IMR-90 (cell line): ENCODE data around the gene NOM1. TPM values are rescaled to one million over a fixed set of nuclear protein-coding genes. Genes with fewer than 3 reads are reported as not detected.

Experiments
- ATAC-seq: fragments of 200-7000 bp; cut with Tn5 transposase; 2 replicates; pipeline ENCODE4 v1.9.1; 2020; ENCODE audit warnings: low read depth, mild to moderate bottlenecking, moderate library complexity
- BruUV-seq: library from RNA; stranded (reverse); fragments of 400-500 nt; replicated peaks from 2 replicates; lab custom pipeline; 2021; lab: Mats Ljungman, UMichigan
- CTCF ChIA-PET: fragments of 300-600 bp; formaldehyde crosslinking; extraction: SDS; loops from one replicate; lab custom pipeline; 2021; ENCODE audit warnings: antibody characterized with exemption; lab: Yijun Ruan, JAX
- POLR2A ChIA-PET: fragments of 300-600 bp; sonication (Branson Sonifier 250); formaldehyde crosslinking; loops from one replicate; lab custom pipeline; 2022; ENCODE audit warnings: antibody characterized with exemption; ENCODE audit not compliant: unreplicated experiment; lab: Charles Lee
- DNase-seq: peaks from one replicate; pipeline ENCODE4 v3.0.0; 2013
- H2AFZ ChIP-seq: replicated peaks from 2 replicates; pipeline ENCODE3; 2013; ENCODE audit warnings: low read length, mild to moderate bottlenecking; ENCODE audit not compliant: poor library complexity
- H2AK5ac ChIP-seq: 2 replicates; pipeline ENCODE4 v1.6.1; 2013; ENCODE audit warnings: low read depth, low read length, inconsistent platforms
- H2AK9ac ChIP-seq: replicated peaks from 2 replicates; pipeline ENCODE3; 2013; ENCODE audit warnings: mild to moderate bottlenecking, low read depth, low read length, moderate library complexity; ENCODE audit not compliant: poor library complexity
- H2BK120ac ChIP-seq: 2 replicates; pipeline ENCODE4 v1.6.1; 2013; ENCODE audit warnings: low read depth, low read length, inconsistent platforms
- H2BK15ac ChIP-seq: 3 replicates; pipeline ENCODE4 v1.6.1; 2013; ENCODE audit warnings: low read depth, low read length, inconsistent platforms
- H2BK20ac ChIP-seq: 2 replicates; pipeline ENCODE4 v1.6.1; 2013; ENCODE audit warnings: low read depth, mild to moderate bottlenecking, inconsistent platforms, low read length, moderate library complexity
- H2BK5ac ChIP-seq: 2 replicates; pipeline ENCODE4 v1.6.1; 2013; ENCODE audit warnings: mild to moderate bottlenecking, low read depth, low read length, inconsistent platforms; ENCODE audit not compliant: poor library complexity, severe bottlenecking
- H3K14ac ChIP-seq: replicated peaks from 2 replicates; pipeline ENCODE4 v1.6.1; 2013; ENCODE audit warnings: low read depth, low read length, inconsistent platforms
- H3K18ac ChIP-seq: 2 replicates; pipeline ENCODE4 v1.6.1; 2013; ENCODE audit warnings: low read depth, low read length, control low read depth
- H3K23ac ChIP-seq: 2 replicates; pipeline ENCODE4 v1.6.1; 2013; ENCODE audit warnings: low read depth, low read length, inconsistent platforms
- H3K27ac ChIP-seq: 2 replicates; pipeline ENCODE4 v1.5.1; 2013; ENCODE audit warnings: mild to moderate bottlenecking, control low read depth, low read length; ENCODE audit not compliant: insufficient read depth
- H3K27me3 ChIP-seq: 2 replicates; pipeline ENCODE4 v1.6.1; 2013; ENCODE audit warnings: low read length; ENCODE audit not compliant: control insufficient read depth, insufficient read depth
- H3K36me3 ChIP-seq: 2 replicates; pipeline ENCODE4 v1.6.1; 2013; ENCODE audit warnings: low read length, mixed read lengths; ENCODE audit not compliant: control insufficient read depth, insufficient read depth
- H3K4ac ChIP-seq: 2 replicates; pipeline ENCODE4 v1.6.1; 2013; ENCODE audit warnings: low read depth, low read length, inconsistent platforms
- H3K4me1 ChIP-seq: 2 replicates; pipeline ENCODE4 v1.6.1; 2013; ENCODE audit warnings: low read length, mixed read lengths; ENCODE audit not compliant: control insufficient read depth, insufficient read depth
- H3K4me2 ChIP-seq: 2 replicates; pipeline ENCODE4 v1.6.1; 2013; ENCODE audit warnings: low read depth, mild to moderate bottlenecking, control low read depth, low read length, moderate library complexity
- H3K4me3 ChIP-seq: 2 replicates; pipeline ENCODE4 v1.5.1; 2013; ENCODE audit warnings: low read depth, mild to moderate bottlenecking, control low read depth, low read length, moderate library complexity; ENCODE audit not compliant: insufficient read depth
- H3K56ac ChIP-seq: 2 replicates; pipeline ENCODE4 v1.6.1; 2013; ENCODE audit warnings: low read length, inconsistent platforms; ENCODE audit not compliant: insufficient read depth; ENCODE audit errors: extremely low read depth
- H3K79me1 ChIP-seq, 2 experiments: 2 replicates each; pipeline ENCODE4 v1.6.1; 2013; ENCODE audit warnings: low read length in 2 of 2, inconsistent platforms in 1 of 2, low read depth in 1 of 2
- H3K9ac ChIP-seq: 2 replicates; pipeline ENCODE4 v1.6.1; 2013; ENCODE audit warnings: low read depth, low read length, control low read depth
- H3K9me1 ChIP-seq: 2 replicates; pipeline ENCODE4 v1.6.1; 2013; ENCODE audit warnings: low read length, inconsistent platforms; ENCODE audit not compliant: insufficient read depth
- H3K9me3 ChIP-seq: 2 replicates; pipeline ENCODE4 v1.6.1; 2013; ENCODE audit warnings: low read length; ENCODE audit not compliant: control insufficient read depth, insufficient read depth
- H4K20me1 ChIP-seq: 2 replicates; pipeline ENCODE4 v1.6.1; 2013; ENCODE audit warnings: low read length, inconsistent platforms; ENCODE audit not compliant: insufficient read depth
- H4K5ac ChIP-seq: 2 replicates; pipeline ENCODE4 v1.6.1; 2013; ENCODE audit warnings: mild to moderate bottlenecking, low read depth, low read length, control low read depth
- H4K8ac ChIP-seq, 2 experiments: 2 replicates each; pipeline ENCODE4 v1.6.1; 2013; ENCODE audit warnings: low read depth in 2 of 2, low read length in 2 of 2, control low read depth in 1 of 2, inconsistent platforms in 1 of 2
- H4K91ac ChIP-seq: 2 replicates; pipeline ENCODE4 v1.6.1; 2013; ENCODE audit warnings: low read depth, low read length, inconsistent platforms; ENCODE audit not compliant: insufficient read depth
- BHLHE40 ChIP-seq: fragments of 150-350 bp; IDR thresholded peaks from 2 replicates; pipeline ENCODE4 v1.6.1; 2016; ENCODE audit warnings: mild to moderate bottlenecking, low read depth, low read length
- CEBPB ChIP-seq: IDR thresholded peaks from 2 replicates; pipeline ENCODE4 v1.6.1; 2012; ENCODE audit warnings: low read depth, low read length, improper control_type of control experiment
- CHD1 ChIP-seq: IDR thresholded peaks from 2 replicates; pipeline ENCODE4 v1.6.1; 2012; ENCODE audit warnings: low read depth, low read length, improper control_type of control experiment
- MAFK ChIP-seq: IDR thresholded peaks from 2 replicates; pipeline ENCODE4 v1.6.1; 2012; ENCODE audit warnings: low read depth, low read length, improper control_type of control experiment
- MXI1 ChIP-seq: IDR thresholded peaks from 2 replicates; pipeline ENCODE4 v1.6.1; 2012; ENCODE audit warnings: low read depth, mild to moderate bottlenecking, low read length, moderate library complexity, borderline replicate concordance
- POLR2A ChIP-seq: IDR thresholded peaks from 2 replicates; pipeline ENCODE4 v1.6.1; 2012; ENCODE audit warnings: mild to moderate bottlenecking, low read depth, low read length
- RAD21 ChIP-seq: IDR thresholded peaks from 2 replicates; pipeline ENCODE4 v1.6.1; 2012; ENCODE audit warnings: low read length, improper control_type of control experiment
- RCOR1 ChIP-seq: IDR thresholded peaks from 2 replicates; pipeline ENCODE4 v1.6.1; 2012; ENCODE audit warnings: mild to moderate bottlenecking, low read length, improper control_type of control experiment; ENCODE audit not compliant: insufficient replicate concordance
- SMC3 ChIP-seq: fragments of 150-350 bp; IDR thresholded peaks from 2 replicates; pipeline ENCODE4 v1.6.1; 2016; ENCODE audit warnings: low read depth, mild to moderate bottlenecking, antibody characterized with exemption, low read length, moderate library complexity
- WGBS, 2 experiments: methylation state at CpG; one replicate each; pipeline versions ENCODE4 v1.1.5 to v1.1.7; 2013; ENCODE audit warnings: missing lambda C conversion rate in 2 of 2; ENCODE audit not compliant: insufficient read length in 1 of 2; ENCODE audit errors: extremely low coverage in 2 of 2; 5-methylcytosine and 5-hydroxymethylcytosine counted together
- dilution Hi-C: fragments of 300-500 bp; cut with HindIII; formaldehyde crosslinking; loops from one replicate; pipeline ENCODE4 v1.14.3; 2018; ENCODE audit warnings: low sequenced_read_pairs; ENCODE audit not compliant: unreplicated experiment
- in situ Hi-C: fragments of 300-500 bp; cut with MboI; formaldehyde crosslinking; loops from 3 replicates; pipeline ENCODE4 v1.14.3; 2019; ENCODE audit warnings: low sequenced_read_pairs, inconsistent platforms, mixed read lengths
- intact Hi-C: fragments of 100-400 bp; cut with micrococcal nuclease; formaldehyde crosslinking; loops from 2 replicates; pipeline ENCODE4 v1.10.0; 2022
- polyA plus RNA-seq, 3 experiments: library from polyadenylated mRNA; depleted of rRNA; stranded (reverse); fragments of >200 nt; gene quantifications; 2 replicates each; pipeline ENCODE4 v1.2.3, GENCODE V29; 2012; ENCODE audit warnings: low replicate concordance in 1 of 3
- total RNA-seq: library from RNA; depleted of rRNA; stranded (reverse); fragments of >200 nt; gene quantifications from 2 replicates; pipeline ENCODE4 v1.2.3, GENCODE V29; 2012
- TF ChIP-seq, protein P1 (sequence below): fragments of 150-350 bp; IDR thresholded peaks from 2 replicates; pipeline ENCODE4 v1.6.1; 2017; ENCODE audit warnings: mild to moderate bottlenecking, antibody characterized with exemption, low read length, low read depth
- TF ChIP-seq, protein P2 (sequence below): fragments of 150-350 bp; IDR thresholded peaks from 2 replicates; pipeline ENCODE4 v1.6.1; 2016; ENCODE audit warnings: low read depth, mild to moderate bottlenecking, low read length, moderate library complexity, borderline replicate concordance

Gene NOM1
- total and polyA plus RNA-seq, 2 of the 4 experiments (the other 2 are of a cell fraction), result 15.3 to 15.4 TPM

DNA sequence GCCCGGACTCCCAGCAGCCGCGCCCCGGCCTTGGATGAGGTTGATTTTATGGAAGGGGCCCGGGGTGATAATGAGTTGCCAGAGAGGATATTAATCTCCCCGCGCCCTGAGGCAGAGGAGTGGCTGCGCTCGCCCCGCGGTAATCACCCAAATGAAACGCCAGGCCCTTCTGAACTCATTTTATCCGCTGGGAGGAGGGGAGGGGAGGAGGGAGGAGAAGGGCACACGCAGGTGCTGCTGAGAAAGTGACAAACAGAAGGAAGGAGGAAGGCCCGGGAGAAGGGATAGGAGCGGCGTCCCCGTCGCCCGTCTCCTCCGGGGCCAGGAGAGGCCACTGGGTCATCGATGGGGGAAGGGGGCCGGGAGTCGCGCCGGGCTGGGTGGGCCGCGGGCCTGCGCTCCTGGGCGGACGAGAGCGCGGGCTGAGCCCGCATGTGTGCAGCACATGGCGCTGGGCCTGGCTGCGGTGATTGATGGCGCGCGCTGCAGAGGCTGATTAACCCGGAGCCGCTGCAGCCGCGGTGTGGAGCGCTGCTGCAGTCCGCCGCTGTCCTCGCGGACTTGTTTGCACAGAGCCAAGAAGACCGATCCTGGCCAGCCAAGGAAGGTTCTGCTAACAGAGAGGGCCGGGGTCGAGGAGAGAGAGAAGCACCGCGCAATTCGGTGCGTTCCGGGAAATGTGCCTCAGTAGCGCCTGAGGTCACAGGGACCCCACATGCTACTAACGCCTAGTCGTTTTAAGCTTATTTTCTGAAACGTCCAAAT is 54.4 kb downstream of the NOM1 start:
- peaks cover 98% of the 10 kb centered on the region for H3K27me3 ChIP-seq
- H3K9me1 ChIP-seq, result no peaks in the 10 kb centered on the region
- ChIA-PET POLR2A (no interaction called here), CTCF (no interaction called here)
- H3K4me1 ChIP-seq, result no peaks in the 10 kb centered on the region
- no peak overlapping the region for H2BK5ac ChIP-seq
- peak overlapping the region; percentile 68 for H2AFZ ChIP-seq
- intact Hi-C loops, result no loop called here
- no peaks in the 10 kb centered on the region; the same call in 1 of the 2 replicates for H4K20me1 ChIP-seq
- H3K4ac ChIP-seq, result no peak overlapping the region
- H3K4me2 ChIP-seq, result peak overlapping the region; percentile 20; the same call in 1 of the 2 replicates
- TF ChIP-seq MAFK (no peak), RCOR1 (no peak), POLR2A (no peak), MXI1 (no peak), BHLHE40 (no peak), SMC3 (no peak), RAD21 (no peak), CHD1 (no peak), CEBPB (no peak)
- TF ChIP-seq, protein P1, sequence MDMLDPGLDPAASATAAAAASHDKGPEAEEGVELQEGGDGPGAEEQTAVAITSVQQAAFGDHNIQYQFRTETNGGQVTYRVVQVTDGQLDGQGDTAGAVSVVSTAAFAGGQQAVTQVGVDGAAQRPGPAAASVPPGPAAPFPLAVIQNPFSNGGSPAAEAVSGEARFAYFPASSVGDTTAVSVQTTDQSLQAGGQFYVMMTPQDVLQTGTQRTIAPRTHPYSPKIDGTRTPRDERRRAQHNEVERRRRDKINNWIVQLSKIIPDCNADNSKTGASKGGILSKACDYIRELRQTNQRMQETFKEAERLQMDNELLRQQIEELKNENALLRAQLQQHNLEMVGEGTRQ, result no peak
- TF ChIP-seq, protein P2, sequence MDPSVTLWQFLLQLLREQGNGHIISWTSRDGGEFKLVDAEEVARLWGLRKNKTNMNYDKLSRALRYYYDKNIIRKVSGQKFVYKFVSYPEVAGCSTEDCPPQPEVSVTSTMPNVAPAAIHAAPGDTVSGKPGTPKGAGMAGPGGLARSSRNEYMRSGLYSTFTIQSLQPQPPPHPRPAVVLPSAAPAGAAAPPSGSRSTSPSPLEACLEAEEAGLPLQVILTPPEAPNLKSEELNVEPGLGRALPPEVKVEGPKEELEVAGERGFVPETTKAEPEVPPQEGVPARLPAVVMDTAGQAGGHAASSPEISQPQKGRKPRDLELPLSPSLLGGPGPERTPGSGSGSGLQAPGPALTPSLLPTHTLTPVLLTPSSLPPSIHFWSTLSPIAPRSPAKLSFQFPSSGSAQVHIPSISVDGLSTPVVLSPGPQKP, result no peak
- no peak overlapping the region for H3K56ac ChIP-seq
- no TSS peak for BruUV-seq
- no peak overlapping the region for H2BK120ac ChIP-seq
- H4K5ac ChIP-seq, result no peak overlapping the region
- no peak overlapping the region for H3K4me3 ChIP-seq
- no peak overlapping the region for H2AK5ac ChIP-seq
- peak; percentile 13 for DNase-seq
- H3K9me3 ChIP-seq, result peaks cover 10% of the 10 kb centered on the region
- H4K91ac ChIP-seq, result no peak overlapping the region
- no peak overlapping the region for H2BK20ac ChIP-seq
- H3K9ac ChIP-seq, result no peak overlapping the region
- H3K36me3 ChIP-seq, result no peaks in the 10 kb centered on the region
- H3K79me1 ChIP-seq, result no peaks in the 10 kb centered on the region
- no peak overlapping the region for H2BK15ac ChIP-seq
- H4K8ac ChIP-seq, result no peak overlapping the region
- peak; percentile 69 for ATAC-seq
- dilution Hi-C loops, result no loop called here
- no peak overlapping the region for H2AK9ac ChIP-seq
- no peak overlapping the region for H3K14ac ChIP-seq
- no peak overlapping the region for H3K23ac ChIP-seq
- 7% methylated on average over 36 of the region's 60 CpGs; no CpG with 5 or more reads in 1 of the 2 experiments for WGBS, 2 experiments
- no peak overlapping the region for H3K18ac ChIP-seq
- in situ Hi-C loops, result no loop called here
- H3K27ac ChIP-seq, result no peak overlapping the region
